ENCODE data around the gene SWT1.
"Not testable (repeated sequence)": the region's sequence is repeated elsewhere in the genome, so short reads cannot be mapped to it uniquely, and the experiment has no call there.

GRCh38 chr1:185252404-185252803 is 95.4 kb downstream of the SWT1 start:
- TF ChIP-seq CTCF, POLR2A (IDR thresholded peaks at IDR 0.05): not testable (repeated sequence)
